Astrocyte (in vitro differentiated cells and primary cell): ENCODE measurements around the gene GTF3A.

Experiments
- CTCF ChIP-seq: IDR thresholded peaks from 2 replicates; pipeline ENCODE4 v1.5.1; 2011; ENCODE audit warnings: low read depth, mild to moderate bottlenecking, inconsistent platforms, low read length, moderate library complexity; ENCODE audit not compliant: insufficient read depth
- EZH2 ChIP-seq: IDR thresholded peaks from 2 replicates; pipeline ENCODE4 v1.6.1; 2012; ENCODE audit warnings: mild to moderate bottlenecking, low read length, inconsistent platforms; ENCODE audit not compliant: insufficient read depth

GRCh38 chr13:27481766-27482165, 57.3 kb downstream of the GTF3A start:
- no peak for TF ChIP-seq EZH2
- TF ChIP-seq CTCF: peak; percentile 52
